IPS-15b (cell line): ENCODE results near the gene ECD.
A peak's percentile ranks its signal among the peaks of the same experiment; 100 is the strongest.

Experiments used
- H3K27me3 ChIP-seq: one replicate; pipeline ENCODE4 v1.6.1; 2013; ENCODE audit warnings: low read length; ENCODE audit not compliant: control insufficient read depth, insufficient read depth
- H3K36me3 ChIP-seq: one replicate; pipeline ENCODE4 v1.6.1; 2013; ENCODE audit warnings: low read length; ENCODE audit not compliant: control insufficient read depth, insufficient read depth
- H3K4me1 ChIP-seq: one replicate; pipeline ENCODE4 v1.6.1; 2013; ENCODE audit warnings: mild to moderate bottlenecking, low read length; ENCODE audit not compliant: control insufficient read depth, insufficient read depth
- H3K4me3 ChIP-seq: one replicate; pipeline ENCODE4 v1.5.1; 2013; ENCODE audit warnings: low read depth, low read length
- H3K9ac ChIP-seq: one replicate; pipeline ENCODE4 v1.6.1; 2013; ENCODE audit warnings: low read depth, mild to moderate bottlenecking, low read length
- H3K9me3 ChIP-seq: one replicate; pipeline ENCODE4 v1.6.1; 2013; ENCODE audit warnings: mild to moderate bottlenecking, low read length; ENCODE audit not compliant: control insufficient read depth, insufficient read depth

The ECD gene

DNA sequence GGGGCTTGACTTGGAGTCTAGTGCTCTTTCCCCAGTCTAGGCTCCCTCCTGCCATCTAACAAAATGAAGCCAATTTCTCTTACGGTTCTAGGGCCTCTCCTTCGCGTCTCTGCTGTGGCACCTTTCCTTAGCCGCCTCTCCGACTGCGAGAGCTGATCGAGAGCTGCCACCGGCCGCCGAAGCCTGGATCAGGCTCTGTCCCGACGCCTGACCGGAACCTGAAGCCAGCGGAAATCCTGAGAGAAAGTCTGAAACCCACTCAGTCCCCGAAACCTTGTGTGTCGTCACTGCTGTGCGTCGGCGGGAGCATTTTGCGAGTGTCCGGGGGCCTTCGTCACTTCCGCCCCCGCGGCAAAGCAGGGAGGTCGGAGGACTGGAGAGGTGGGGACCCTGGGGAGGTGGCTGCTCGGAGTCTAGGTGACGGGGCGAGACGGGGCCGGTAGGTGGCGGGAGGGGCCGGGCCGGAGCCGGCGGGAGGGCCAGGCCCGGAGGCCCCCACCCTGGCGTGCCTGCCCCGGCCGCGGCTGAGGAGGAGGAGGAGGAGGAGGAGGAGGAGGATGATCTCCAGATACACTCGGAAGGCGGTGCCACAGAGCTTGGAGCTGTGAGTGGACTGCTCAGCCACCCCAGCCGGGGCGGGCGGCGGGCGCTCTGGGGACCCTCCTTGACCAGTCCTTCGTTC lies at the start of gene ECD, which contains the start of gene FAM149B1:
TSS of gene ECD (minus strand) at position 226 of the 682 bp plus-strand sequence. CDS start 4,071 bp downstream, outside the sequence.
TSS of gene FAM149B1 (plus strand) at position 337 of the 682 bp plus-strand sequence. CDS start at position 558, 221 bp downstream.
- H3K27me3 ChIP-seq: no peaks in the 10 kb centered on the region
- no peaks in the 10 kb centered on the region for H3K4me1 ChIP-seq
- H3K9me3 ChIP-seq: no peaks in the 10 kb centered on the region
- peak within 1 kb of the TSS; percentile 100 for H3K4me3 ChIP-seq
- no peaks in the 10 kb centered on the region for H3K36me3 ChIP-seq
- H3K9ac ChIP-seq: peak within 1 kb of the TSS; percentile 94

- Histone ChIP-seq H3K4me1 (no peaks in the 10 kb centered on the region), H3K36me3 (no peaks in the 10 kb centered on the region)
These were observed 47.9 kb upstream of the ECD start for GRCh38 chr10:73215749-73216148.

GRCh38 chr10:73211106-73211811 lies 43.5 kb upstream of the ECD start:
- no peak overlapping the region for H3K9ac ChIP-seq
- H3K4me1 ChIP-seq: no peaks in the 10 kb centered on the region
- no peaks in the 10 kb centered on the region for H3K36me3 ChIP-seq
- no peak overlapping the region for H3K4me3 ChIP-seq
- H3K9me3 ChIP-seq: peaks cover 12% of the 10 kb centered on the region
- H3K27me3 ChIP-seq: no peaks in the 10 kb centered on the region

More at GRCh38 chr10:73215749-73216148, 47.9 kb upstream of the ECD start:
- no peak overlapping the region for H3K4me3 ChIP-seq
- no peaks in the 10 kb centered on the region for H3K9me3 ChIP-seq
- H3K9ac ChIP-seq: no peak overlapping the region
- H3K27me3 ChIP-seq: no peaks in the 10 kb centered on the region

- Histone ChIP-seq H3K4me3 (no peak overlapping the region), H3K36me3 (no peaks in the 10 kb centered on the region), H3K9ac (no peak overlapping the region)
These were observed 42.7 kb upstream of the ECD start for GRCh38 chr10:73210395-73211105.

DNA sequence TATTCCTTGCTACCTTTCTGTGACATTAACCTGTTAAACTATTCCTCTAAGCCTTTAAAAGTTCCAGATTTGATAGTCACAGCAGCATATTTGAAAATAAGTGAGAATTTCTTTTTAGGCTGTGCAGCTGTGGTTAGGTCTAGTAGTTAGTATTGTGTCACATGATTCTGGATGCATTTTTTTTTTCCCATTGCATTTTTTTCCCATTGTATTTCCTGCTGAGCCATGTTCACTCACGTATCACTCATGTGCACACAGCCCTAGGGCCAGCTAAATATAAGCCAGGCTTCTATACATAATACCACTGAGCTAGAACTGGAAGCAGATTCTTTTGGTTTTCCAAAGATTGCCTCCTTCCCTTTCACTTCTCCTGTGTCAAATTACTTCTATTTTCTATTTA lies 41.9 kb upstream of the ECD start:
- Histone ChIP-seq H3K4me3 (no peak overlapping the region), H3K9me3 (peaks cover 15% of the 10 kb centered on the region), H3K4me1 (no peaks in the 10 kb centered on the region), H3K27me3 (no peaks in the 10 kb centered on the region), H3K36me3 (no peaks in the 10 kb centered on the region), H3K9ac (no peak overlapping the region)

More at GRCh38 chr10:73210395-73211105, 42.7 kb upstream of the ECD start:
- Histone ChIP-seq H3K4me1 (no peaks in the 10 kb centered on the region), H3K27me3 (no peaks in the 10 kb centered on the region), H3K9me3 (peaks cover 15% of the 10 kb centered on the region)

DNA sequence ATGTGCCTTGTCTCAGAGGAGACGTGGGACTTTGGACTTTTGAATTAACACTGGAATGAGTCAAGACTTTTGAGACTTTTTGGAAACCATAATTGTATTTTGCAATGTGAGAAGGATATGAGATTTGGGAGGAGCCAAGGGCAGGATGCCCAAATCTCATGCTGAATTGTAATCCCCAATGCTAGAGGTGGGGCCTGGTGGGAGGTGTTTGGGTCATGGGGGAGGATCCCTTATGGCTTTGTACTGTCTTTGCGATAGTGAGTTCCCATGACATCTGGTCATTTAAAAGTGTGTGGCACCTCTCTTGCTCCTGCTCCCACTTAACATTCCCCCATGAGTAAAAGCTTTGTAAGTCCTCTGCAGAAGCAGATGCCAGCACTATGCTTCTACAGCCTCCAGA lies 40.1 kb upstream of the ECD start:
- Histone ChIP-seq H3K9me3 (peaks cover 15% of the 10 kb centered on the region), H3K9ac (no peak overlapping the region), H3K4me1 (no peaks in the 10 kb centered on the region), H3K36me3 (no peaks in the 10 kb centered on the region), H3K27me3 (no peaks in the 10 kb centered on the region), H3K4me3 (no peak overlapping the region)

- no peaks in the 10 kb centered on the region for H3K27me3 ChIP-seq
These were observed 38.6 kb upstream of the ECD start for GRCh38 chr10:73206385-73206784.

GRCh38 chr10:73205890-73206289 lies 38.1 kb upstream of the ECD start:
- no peak overlapping the region for H3K4me3 ChIP-seq
- peaks cover 15% of the 10 kb centered on the region for H3K9me3 ChIP-seq
- H3K9ac ChIP-seq: no peak overlapping the region
- H3K36me3 ChIP-seq: no peaks in the 10 kb centered on the region
- no peaks in the 10 kb centered on the region for H3K27me3 ChIP-seq
- H3K4me1 ChIP-seq: no peaks in the 10 kb centered on the region

More at GRCh38 chr10:73206385-73206784, 38.6 kb upstream of the ECD start:
- H3K4me3 ChIP-seq: no peak overlapping the region
- no peaks in the 10 kb centered on the region for H3K36me3 ChIP-seq
- no peaks in the 10 kb centered on the region for H3K4me1 ChIP-seq
- H3K9ac ChIP-seq: no peak overlapping the region
- H3K9me3 ChIP-seq: peaks cover 15% of the 10 kb centered on the region

GRCh38 chr10:73205081-73205480 lies 37.3 kb upstream of the ECD start:
- Histone ChIP-seq H3K27me3 (no peaks in the 10 kb centered on the region), H3K9ac (no peak overlapping the region), H3K36me3 (no peaks in the 10 kb centered on the region), H3K9me3 (peaks cover 15% of the 10 kb centered on the region), H3K4me1 (no peaks in the 10 kb centered on the region), H3K4me3 (no peak overlapping the region)

- Histone ChIP-seq H3K9me3 (no peaks in the 10 kb centered on the region), H3K9ac (no peak overlapping the region), H3K4me3 (no peak overlapping the region), H3K36me3 (no peaks in the 10 kb centered on the region), H3K27me3 (no peaks in the 10 kb centered on the region), H3K4me1 (no peaks in the 10 kb centered on the region)
These were observed 22.4 kb upstream of the ECD start for GRCh38 chr10:73190188-73190587.

DNA sequence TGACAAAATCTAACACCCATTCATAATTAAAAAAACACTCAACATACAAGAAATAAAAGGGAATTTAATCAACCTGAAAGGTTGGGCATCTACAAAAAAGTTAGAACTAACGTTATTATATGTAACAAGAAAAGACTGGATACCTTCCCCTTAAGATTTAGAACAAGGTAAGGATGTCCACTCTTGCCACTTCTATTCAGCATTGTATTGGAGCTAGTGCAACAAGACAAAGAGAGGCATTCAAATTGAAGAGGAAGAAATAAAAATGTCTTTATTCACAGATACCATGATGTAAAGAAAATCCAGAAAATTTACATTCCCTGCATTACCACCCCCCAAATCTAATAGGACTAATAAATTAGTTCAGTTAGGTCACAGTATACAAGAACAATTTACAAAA lies 18.5 kb upstream of the ECD start:
- Histone ChIP-seq H3K27me3 (no peaks in the 10 kb centered on the region), H3K4me3 (no peak overlapping the region), H3K9ac (no peak overlapping the region), H3K4me1 (no peaks in the 10 kb centered on the region), H3K9me3 (no peaks in the 10 kb centered on the region), H3K36me3 (no peaks in the 10 kb centered on the region)
